RWPE1 (cell line): ENCODE measurements around the gene ANKLE1.

ENCODE experiments used
- CTCF ChIA-PET: fragments of 350-600 bp; sonication (Branson Sonifier 250); formaldehyde crosslinking; extraction: SDS; loops from one replicate; lab custom pipeline; 2021; lab: Yijun Ruan, JAX
- POLR2A ChIA-PET: fragments of 400-600 bp; formaldehyde crosslinking; extraction: SDS; loops from one replicate; lab custom pipeline; 2020; ENCODE audit warnings: antibody characterized with exemption; ENCODE audit not compliant: low non-redundant PET; lab: Yijun Ruan, JAX
- DNase-seq: peaks from one replicate; pipeline ENCODE4 v3.0.0; 2012; ENCODE audit warnings: low spot score
- H3K27ac ChIP-seq: fragments of 450-650 bp; 2 replicates; pipeline ENCODE4 v1.5.1; 2017
- CTCF ChIP-seq: fragments of 450-650 bp; conservative IDR thresholded peaks from 2 replicates; pipeline ENCODE4 v1.5.1; 2017; ENCODE audit warnings: low read depth, mild to moderate bottlenecking

The ANKLE1 gene

DNA sequence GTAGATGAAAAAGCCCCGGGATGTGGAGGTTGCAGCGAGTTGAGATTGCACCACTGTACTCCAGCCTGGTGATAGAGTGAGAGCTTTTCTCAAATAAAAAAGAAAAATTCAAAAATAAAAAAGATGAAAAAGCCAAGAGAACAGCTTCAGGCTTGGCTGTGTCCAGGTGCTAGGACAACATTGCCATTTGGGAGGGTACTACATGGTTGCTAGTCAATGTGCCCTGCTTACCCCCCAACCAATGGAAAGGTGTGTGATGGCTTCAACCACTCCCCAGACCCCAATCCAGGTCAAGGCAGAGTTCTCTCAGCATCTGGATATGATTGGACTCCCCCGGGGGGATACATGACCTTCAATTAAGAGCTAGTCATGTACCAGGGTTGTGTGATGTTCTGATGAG, 2.3 kb upstream of the ANKLE1 start:
- DNase-seq, result no peak
- ChIA-PET CTCF (no interaction called here), POLR2A (no interaction called here)
- H3K27ac ChIP-seq, result peak overlapping the region; percentile 31
- TF ChIP-seq CTCF, result no peak

- ChIA-PET CTCF (interaction anchor here (0.6 to 2.1 kb wide), 19 partner anchors 8 to 512 kb away, joined by 3 to 16 read pairs (median 4); partner anchors contain the start of gene OCEL1), POLR2A (no interaction called here)
- no peak overlapping the region for H3K27ac ChIP-seq
- TF ChIP-seq CTCF, result peak; percentile 98
- DNase-seq, result peak; percentile 81
These were observed 906 bp downstream of the ANKLE1 start for GRCh38 chr19:17282488-17283125.

DNA sequence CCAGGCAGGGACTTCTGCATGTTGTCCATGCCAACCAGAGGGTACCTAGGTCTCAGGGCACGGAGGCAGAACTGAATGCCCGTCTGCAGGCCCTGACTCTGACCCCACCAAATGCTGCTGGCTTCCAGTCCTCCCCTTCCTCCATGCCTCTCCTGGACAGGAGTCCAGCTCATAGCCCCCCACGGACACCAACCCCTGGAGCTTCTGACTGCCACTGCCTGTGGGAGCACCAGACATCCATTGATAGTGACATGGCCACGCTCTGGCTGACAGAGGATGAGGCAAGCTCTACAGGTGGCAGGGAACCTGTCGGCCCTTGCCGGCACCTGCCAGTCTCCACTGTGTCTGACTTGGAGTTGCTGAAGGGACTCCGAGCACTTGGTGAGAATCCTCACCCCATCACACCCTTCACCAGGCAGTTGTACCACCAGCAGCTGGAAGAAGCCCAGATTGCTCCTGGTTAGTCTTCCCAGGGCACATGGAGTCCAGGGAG, 1.8 kb downstream of the ANKLE1 start:
- no peak overlapping the region for H3K27ac ChIP-seq
- no peak for TF ChIP-seq CTCF
- ChIA-PET POLR2A (no interaction called here), CTCF (interaction anchor here (0.6 to 2.1 kb wide), 8 partner anchors 9 to 458 kb away, joined by 3 to 16 read pairs (median 4); partner anchors contain the start of gene USHBP1)
- DNase-seq, result no peak

DNA sequence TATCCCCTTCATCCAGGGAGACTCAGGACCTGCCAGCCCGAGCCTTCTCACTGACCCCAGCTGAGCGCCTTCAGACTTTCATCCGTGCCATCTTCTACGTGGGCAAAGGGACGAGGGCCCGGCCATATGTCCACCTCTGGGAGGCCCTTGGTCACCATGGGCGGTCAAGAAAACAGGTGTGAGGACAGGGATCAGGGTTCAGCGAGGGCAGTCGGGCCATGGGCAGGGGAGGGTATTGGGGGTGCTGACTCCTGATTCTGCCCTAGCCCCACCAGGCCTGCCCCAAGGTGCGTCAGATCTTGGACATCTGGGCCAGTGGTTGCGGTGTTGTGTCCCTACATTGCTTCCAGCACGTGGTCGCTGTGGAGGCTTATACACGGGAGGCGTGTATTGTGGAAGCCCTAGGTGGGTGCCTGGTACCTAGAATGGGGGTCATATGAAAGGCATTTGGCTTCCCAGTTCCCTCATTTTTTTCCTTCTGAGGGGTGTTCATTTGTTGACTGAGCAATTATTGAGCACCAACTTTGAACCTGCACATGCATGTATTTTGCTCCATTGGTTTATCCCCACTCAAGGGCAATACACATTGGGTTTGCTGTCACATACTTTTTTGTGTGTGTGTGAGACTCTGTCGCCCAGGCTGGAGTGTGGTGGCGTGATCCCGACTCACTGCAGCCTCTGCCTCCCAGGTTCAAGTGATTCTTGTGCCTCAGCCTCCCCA, 3.9 kb downstream of the ANKLE1 start:
- H3K27ac ChIP-seq, result no peak overlapping the region
- POLR2A ChIA-PET, result interaction anchor here (0.7 kb wide), 1 partner anchor 215 kb away, joined by 3 read pairs; no protein-coding TSS in a partner anchor
- TF ChIP-seq CTCF, result no peak
- DNase-seq, result no peak
- CTCF ChIA-PET, result no interaction called here

- POLR2A ChIA-PET, result no interaction called here
- no peak for TF ChIP-seq CTCF
These were observed 4.6 kb downstream of the ANKLE1 start for GRCh38 chr19:17286263-17286662.

DNA sequence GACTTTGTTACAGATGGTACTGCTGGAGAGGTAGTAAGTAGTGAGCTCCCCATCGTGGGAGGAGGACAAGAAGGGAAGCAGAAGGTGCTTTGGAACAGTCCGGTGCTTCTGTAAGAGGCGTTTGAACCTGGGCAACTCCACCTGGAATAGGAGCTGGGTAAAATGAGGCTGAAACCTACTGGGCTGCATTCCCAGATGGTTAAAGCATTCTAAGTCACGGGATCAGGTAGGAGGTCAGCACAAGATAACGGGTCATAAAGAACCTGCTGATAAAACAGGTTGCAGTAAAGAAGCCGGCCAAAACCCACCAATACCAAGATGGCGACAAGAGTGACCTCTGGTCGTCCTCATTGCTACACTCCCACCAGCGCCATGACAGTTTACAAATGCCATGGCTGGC, 5.1 kb downstream of the ANKLE1 start:
- POLR2A ChIA-PET, result no interaction called here
- CTCF ChIA-PET, result interaction anchor here (0.7 kb wide), 1 partner anchor 24 kb away, joined by 3 read pairs; no protein-coding TSS in a partner anchor
- DNase-seq, result no peak
- no peak overlapping the region for H3K27ac ChIP-seq
- TF ChIP-seq CTCF, result no peak

More at GRCh38 chr19:17286263-17286662, 4.6 kb downstream of the ANKLE1 start:
- DNase-seq, result no peak
- CTCF ChIA-PET, result no interaction called here
- no peak overlapping the region for H3K27ac ChIP-seq
